Peyer's patch (tissue), 4 donors: Measurements from ENCODE around the gene HTR4.

Source experiments
- CTCF ChIP-seq, 6 experiments: fragments of 450-650 bp in 4 of 6; fragments of 200-600 bp in 2 of 6; sonication (generic) in 1 of 6; IDR thresholded peaks; one replicate each; pipeline ENCODE4 v1.5.1; 2017 to 2019; ENCODE audit warnings: antibody characterized with exemption in 6 of 6, mild to moderate bottlenecking in 3 of 6, moderate library complexity in 1 of 6
- POLR2A ChIP-seq, 2 donors: fragments of 450-650 bp; IDR thresholded peaks; one replicate each; pipeline ENCODE4 v1.5.1; 2017; ENCODE audit warnings: antibody characterized with exemption in 2 of 2, mild to moderate bottlenecking in 2 of 2, moderate library complexity in 2 of 2

GRCh38 chr5:148688787-148689186 lies 34.5 kb upstream of the HTR4 start:
- TF ChIP-seq CTCF (IDR thresholded peaks at IDR 0.05) (no peak), POLR2A (IDR thresholded peaks at IDR 0.05) (no peak)
